Activated CD8-positive, alpha-beta memory T cell treated with anti-CD3 and anti-CD28 coated beads, Interleukin-2, amount 50 U/mL, for 4 hours (primary cell): Measurements from ENCODE around the gene EID2.

ENCODE experiments used
- DNase-seq: peaks from one replicate; pipeline ENCODE4 v3.0.0-alpha.2; 2020

Gene EID2, protein sequence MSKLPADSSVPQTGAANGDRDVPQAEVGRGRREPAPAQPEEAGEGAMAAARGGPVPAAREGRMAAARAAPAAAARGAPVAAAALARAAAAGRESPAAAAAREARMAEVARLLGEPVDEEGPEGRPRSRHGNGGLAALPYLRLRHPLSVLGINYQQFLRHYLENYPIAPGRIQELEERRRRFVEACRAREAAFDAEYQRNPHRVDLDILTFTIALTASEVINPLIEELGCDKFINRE

DNA sequence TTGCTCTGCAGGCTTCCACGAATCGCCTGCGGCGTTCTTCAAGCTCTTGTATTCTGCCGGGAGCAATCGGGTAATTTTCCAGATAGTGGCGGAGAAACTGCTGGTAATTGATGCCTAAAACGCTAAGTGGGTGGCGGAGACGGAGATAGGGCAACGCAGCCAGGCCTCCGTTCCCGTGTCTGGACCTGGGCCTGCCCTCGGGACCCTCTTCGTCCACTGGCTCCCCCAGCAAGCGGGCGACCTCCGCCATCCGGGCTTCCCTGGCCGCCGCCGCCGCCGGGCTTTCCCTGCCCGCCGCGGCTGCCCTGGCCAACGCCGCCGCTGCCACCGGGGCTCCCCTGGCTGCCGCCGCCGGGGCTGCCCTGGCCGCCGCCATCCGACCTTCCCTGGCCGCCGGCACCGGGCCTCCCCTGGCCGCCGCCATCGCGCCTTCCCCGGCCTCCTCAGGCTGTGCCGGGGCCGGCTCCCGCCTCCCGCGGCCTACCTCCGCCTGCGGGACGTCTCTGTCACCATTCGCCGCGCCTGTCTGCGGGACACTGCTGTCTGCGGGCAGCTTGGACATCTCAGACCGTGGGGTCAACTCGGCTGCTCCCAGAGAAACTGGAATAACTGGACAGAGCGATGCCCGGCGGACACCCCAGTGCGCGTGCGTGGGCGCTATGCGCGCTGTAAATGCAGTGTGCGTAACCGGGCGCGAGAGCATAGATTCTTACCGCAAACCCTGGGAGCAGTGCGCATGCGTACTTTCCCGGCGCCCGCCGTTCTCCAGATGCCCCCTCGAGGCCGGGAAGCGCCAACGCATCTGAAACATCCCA, at the start of gene EID2:
Gene EID2, minus strand, starts transcription at position 644 of the 815 bp plus-strand sequence. Its CDS starts 82 bp downstream, at position 562.
- DNase-seq: peak; percentile 92

DNA sequence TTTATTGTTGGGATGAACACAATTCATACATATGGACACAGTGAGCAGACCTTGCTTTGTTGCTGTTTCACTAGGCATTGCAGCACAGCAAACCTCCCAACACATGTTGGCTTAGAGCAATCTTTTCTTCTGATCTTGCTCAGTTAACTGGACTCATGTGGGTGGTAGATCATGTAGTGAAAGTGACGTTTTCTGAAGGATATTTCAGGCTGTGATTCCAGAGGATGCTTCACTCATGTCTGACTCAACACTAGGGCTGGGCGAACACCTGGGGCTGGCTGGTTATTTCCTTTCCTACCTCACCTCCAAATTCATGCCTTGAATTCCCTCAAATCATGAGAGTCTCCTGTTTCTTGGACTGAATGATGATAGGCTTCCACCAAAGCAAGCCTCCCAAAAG, 48.1 kb upstream of the EID2 start:
- no peak for DNase-seq

DNA sequence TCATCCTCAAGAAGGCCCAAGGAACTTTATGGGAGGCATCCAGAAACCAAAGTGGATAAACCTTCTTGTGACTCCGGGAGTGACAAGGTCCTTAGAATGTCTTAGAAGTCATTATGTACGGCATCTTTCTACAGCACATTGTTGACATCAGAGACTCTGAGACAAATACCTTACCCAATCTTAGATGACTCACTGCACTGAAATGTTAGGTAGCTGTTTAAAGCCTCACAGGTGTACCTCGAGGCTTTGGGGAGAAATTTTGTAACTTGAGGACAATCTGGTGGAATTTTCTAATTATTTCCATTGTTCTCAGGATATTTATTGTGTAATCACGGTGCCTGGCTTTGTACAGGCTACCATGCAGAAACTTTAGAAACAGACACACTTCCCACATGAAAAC, 47.5 kb upstream of the EID2 start:
- DNase-seq: no peak

DNA sequence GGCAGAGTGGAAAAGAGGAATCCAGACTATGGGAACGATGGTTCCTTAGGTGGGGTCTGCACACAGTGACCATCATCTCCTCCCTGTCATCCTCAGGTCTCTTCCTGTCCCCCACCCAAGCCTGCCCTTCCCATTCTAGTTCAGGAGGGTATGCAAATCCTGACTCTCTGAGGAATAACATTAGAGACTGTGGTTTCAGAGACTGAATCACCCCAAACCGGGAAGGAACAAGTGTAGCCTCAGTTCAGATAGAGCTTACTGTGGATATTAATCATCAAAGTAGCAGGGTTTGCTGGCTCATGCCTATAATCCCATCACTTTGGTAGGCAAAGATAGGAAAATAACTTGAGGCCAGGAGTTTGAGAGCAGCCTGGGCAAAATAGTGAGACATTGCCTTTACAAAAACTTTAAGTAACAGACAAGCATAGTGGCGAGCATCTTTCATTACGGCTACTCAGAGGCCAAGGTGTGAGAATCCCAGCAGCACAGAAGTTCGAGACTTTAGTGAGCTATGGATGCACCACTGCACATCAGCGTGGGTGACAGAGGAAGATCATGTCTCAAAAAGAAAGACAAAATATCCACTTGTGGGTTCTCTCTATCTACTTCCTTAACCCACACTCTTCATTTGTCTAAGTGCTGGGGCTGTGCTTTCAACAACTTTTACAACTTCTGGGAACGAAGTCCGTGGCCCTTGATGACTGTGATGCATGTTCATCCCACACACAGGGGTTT, 43.1 kb upstream of the EID2 start:
- no peak for DNase-seq

DNA sequence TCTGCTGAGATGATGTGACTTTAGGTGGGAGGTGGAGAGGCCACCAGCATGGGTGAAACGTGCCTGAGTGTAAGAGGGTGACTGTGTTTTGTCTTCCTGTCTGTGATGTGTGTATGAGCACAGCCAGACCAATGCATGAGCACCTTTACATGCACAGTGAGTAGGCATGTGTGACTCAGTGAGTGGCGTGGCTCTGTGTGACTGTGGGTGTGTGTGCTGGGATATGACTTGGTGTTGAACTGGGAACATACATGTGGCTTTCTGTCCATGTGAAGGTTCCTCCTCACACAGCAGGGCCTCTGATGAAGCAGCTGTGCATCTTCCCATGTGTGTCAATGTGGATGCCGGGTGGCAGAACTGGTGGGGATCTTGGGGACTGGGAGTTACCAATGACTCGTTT, 42.5 kb upstream of the EID2 start:
- no peak for DNase-seq

DNA sequence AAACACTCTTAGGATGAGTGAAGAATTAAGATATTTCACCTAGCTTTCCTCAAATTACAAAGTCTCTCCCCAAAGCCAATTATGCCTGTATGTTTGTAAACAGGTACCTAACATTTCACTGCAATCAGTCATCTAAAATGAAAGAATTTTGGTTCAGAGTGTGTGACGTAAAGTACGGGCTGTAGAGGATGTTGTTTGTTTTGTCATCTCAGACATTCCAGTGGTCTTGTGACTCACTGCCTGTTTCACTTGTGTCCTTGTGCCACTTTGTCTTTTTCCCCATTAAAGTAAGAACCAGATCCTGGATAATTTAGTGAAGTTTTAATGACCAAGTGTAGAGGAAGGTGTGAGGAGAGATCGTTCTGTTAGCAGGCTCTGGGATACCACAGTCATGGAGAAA, 28.6 kb upstream of the EID2 start:
- DNase-seq: no peak

DNA sequence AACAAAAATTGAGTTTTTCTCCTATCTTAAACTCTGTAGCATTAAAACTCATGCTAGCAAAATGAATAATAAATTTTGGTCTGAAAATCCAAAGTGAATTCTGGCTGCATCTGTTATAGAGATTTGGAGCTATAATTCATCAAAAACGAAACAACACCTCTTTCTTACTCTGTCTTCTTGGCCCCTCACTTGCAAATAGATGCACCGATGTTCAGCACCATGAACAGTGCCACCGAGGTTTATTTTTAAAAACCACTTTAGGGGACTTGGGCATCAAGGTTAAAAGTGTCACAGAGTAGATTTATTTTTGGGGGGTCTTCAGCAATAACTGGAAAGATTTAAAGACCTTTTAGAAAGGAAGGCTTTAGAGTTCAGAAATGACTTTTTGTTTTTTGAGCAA, 26.1 kb upstream of the EID2 start:
- DNase-seq: no peak

DNA sequence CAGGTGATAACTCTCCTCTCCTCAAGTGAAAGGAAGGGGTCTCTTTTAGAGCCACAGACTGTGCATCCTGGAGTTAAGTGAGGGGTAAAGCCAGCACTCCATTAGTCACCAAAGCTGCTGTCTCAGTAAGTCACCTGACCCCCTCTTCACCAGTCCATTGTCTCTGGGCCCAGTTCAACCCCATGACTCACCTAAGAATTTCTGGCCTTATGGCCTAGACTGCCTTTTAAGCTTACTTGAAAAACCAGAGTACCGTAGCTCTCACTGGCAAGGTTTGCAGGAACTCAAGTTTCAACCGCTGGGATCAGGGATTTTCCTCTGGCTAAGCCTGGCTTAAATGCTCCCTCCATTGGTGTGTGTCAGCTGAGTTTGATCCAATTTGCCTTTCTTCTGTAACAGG, 23.4 kb upstream of the EID2 start:
- no peak for DNase-seq

DNA sequence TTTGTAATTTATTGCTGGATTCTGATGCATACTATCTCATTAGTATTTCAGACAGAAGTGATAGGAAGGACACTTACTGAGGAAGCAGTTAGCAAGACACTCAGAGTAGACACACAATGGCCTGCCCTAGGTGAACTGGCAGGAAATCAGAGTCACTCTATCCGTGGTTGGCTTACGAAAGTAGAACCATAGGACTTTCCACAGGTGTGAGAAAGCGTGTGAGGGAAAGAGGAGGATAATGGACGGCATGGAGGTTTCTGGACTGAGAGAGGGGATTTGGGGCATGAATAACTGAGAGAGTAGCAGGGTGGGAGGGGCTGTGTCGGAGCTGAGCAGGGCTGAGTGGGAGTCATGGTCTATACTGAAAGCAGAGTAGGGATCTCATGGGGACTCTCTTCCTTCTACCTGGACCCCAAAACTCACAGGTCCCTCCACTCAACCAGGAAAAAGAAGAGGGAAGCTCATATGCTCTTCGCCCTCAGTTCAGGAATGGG, 18.7 kb upstream of the EID2 start:
- DNase-seq: no peak

DNA sequence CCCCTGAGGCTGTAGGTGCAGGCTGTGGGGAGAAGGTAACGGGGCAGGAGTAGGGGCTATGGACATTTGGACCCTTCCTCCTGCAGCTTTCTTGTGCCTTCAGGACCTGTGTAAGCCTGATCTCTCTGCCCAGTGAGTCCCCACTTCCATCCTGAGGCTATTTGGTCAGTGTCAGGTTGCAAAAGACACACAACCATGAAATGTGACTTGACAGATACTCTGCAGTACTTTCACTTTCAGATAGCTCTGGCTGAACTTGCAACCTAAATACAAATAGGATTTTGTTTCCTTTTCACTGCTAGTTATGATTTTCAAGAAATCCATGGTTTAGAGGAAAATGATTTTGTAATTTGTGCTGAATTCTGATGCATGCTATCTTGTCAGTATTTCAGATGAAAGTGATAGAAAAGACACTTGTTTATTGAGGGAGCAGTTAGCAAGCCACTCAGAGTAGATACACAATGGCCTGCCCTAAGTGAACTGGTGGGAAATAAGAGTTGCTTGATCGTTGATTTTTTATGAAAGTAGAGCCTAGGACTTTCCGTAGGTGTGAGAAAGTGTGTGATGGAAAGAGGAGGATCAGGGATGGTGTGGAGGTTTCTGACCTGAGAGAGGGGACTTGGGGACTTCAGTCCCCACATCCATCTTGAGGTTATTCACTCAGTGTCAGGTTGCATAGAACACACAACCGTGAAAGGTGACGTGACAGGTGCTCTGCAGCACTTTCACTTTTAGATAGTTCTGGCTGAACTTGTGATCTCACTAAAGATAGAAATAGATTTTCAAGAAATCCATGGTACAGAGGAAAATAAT, 18.1 kb upstream of the EID2 start:
- no peak for DNase-seq

DNA sequence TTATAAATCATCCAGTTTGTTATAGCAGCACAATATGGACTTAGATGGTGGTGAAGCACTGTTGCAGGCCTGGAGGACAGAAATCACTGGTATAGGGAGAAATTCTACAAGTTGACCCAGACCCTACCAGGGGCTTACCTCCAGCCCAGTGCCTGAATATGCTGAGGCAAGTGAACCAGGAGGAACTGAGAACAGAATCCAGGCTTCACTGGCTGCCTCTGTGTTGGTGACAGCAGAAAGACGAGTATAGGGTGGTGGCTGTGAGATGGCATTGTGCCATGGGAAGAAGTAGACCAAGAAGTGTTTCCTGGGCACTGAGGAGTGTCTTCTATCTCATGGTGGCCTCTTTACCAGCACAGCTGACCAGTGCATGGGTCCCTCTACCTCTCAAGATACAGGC, 15.9 kb upstream of the EID2 start:
- DNase-seq: no peak

DNA sequence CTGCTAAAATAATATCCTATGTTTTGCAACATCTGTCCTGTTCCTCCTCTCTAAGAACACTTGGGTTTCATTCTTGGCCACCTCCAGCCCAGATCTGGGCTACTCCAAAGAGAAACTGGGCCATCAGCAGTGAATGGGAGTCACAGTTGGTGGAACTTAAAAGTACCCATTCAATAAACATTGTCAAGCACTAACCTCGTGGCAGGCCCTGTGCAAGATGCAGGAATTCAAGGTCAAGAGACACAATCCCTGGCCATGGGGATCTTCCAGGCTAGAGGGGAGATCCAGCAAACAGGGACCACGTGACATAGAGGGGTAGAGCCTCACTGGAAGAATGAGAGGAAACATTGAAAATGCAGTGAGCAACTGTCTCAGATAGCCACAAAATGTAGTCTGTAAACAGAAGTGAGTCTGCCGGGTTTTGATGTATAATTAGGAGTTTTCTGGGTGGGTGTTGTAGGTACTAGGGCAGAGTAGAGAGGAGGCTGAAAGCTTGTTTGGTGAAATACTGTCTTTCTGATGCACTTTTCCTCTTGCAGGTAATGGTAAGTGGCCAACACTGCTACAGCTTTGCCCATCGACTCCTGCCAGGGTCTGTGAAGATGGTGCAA, 14.8 kb upstream of the EID2 start:
- DNase-seq: no peak

DNA sequence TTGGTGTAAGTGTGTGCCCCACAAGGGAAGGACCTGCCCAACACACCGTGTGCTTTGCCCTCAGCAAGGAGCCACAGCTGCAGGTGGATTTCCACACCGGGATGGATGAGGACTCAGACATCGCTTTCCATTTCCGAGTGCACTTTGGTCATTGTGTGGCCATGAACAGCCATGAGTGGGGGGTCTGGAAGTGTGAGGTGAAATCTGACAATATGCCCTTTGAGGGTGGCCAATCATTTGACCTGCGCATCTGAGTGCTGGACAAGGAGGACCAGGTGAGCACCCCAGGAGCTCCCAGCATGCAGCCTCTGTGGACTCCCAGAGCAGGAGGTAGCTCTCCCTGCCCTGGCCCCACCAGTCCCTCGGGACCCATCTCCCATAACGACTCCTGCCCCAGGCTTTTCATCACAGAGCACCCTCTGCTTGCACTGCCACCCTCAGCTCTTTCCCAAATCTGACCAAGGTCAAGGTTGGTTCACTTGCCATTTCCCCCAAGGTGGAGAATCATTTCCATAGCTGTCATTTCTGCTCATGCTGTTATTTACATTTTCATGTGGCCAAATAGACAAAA, 13.2 kb upstream of the EID2 start:
- no peak for DNase-seq

DNA sequence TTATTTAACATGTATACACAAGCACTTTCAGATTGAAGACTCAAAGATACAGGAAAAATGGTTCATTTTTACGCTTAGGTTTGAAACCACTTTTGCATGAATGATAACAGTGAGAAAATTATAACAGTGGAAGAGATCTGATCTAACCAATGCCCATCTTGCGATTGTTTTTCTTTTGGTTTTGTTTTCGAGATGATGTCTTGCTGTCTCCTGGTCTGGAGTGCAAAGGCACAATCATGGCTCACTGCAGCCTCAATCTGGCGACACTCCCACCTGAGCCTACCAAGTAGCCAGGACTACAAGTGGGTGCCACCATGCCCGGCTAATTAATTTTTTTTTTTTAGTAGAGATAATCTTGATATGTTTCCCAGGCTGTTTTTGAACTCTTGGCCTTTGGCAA, 10.2 kb upstream of the EID2 start:
- DNase-seq: no peak

DNA sequence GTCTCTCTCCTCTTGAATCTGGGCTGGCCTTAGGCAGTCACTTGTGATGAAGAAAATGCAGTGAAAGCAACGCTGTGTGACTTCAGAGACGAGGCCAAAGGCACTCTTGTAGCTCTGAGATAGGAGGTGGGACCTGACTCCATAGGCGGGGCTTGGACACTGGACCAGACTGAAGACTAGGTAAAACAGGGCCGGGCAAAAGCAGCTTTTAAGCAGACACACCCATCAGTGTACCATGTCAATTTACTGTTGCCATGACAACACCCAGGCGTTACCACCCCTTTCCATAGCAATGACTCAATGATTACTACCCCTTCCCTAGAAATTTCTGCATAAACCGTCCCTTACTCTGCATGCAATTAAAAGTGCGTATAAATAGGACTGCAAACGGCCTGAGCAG, 6.6 kb upstream of the EID2 start:
- DNase-seq: no peak

DNA sequence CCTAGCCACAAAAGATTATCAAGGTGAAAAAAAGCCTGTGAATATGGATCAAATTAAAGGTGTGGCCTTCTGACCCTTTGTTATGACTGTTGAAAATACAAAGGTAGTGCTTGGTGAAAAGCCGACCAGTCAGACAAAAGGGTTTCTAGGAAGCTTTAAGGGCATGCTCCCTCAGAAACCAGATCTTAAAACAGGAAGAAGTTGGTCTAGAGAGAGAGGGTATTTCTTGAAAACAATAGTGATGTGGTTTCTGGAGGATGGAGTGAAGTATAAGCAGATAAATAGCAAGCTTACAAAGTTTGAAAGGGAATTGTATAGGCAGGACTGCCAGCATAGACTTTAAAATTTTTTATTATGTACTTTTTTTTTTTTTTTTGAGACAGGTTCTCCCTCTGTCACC, 5.0 kb upstream of the EID2 start:
- no peak for DNase-seq

DNA sequence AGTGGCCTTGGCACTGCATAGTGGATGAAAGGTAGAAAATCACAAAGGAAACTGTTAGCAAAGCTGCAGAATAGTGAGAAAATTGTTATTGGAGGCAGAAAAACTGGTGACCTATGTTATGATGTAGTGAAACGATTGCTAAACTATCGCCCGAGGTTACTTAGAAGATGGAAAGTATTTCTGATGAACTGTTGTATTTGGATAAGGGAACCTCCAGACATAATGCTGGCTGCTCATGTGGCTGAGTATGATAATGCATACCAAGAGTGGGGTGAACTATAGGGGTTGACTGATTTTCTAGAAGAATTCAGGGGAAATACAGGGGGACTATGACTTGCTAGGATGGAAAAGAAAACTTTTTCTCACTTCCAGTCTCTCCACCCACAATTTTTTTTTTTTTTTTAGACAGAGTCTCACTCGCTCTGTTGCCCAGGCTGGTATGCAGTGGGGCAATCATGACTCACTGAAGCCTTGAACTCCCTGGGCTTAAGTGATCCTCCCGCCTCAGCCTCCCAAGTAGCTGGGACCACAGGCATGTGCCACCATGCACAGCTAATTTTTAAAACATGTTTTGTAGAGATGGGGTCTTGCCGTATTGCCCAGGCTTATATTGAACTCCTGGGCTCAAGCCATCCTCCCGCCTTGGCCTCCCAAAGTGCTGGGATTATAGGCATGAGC, 4.4 kb upstream of the EID2 start:
- DNase-seq: no peak

DNA sequence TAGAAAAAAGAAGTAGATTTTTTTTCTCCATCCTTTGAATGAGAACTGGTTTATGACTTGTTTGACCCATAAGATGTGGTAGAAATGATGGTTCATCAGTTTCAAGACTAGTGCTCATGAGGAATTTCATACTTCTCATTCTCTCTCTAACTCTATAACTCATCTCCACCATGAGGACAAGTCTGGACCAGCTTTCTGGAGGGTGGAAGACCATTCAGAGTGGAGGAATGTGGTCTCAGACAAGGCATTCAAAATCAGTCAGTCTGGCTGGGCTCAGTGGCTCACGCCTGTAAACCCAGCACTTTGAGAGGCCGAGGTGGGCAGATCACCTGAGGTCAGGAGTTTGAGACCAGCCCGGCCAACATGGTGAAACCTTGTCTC, 3.5 kb upstream of the EID2 start:
- DNase-seq: no peak

DNA sequence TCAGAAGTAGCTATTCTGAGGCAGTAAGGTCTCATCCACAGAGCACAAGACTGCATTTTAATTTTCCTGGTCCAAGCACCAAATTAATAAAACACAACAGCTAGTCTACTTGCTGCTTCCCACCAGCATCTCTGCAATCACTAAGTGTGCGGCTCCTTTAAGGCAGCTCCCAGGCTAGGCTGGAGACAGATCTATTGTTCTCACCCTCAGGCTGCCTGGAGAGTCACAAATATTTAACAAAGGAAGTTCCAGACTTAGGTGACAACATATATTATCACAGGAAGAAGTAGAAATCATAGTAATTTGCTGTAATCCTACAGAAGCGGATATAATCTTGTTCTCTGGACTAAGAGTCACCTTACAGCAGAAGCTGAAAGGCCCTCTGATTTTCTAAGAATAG, 2.2 kb upstream of the EID2 start:
- DNase-seq: no peak

DNA sequence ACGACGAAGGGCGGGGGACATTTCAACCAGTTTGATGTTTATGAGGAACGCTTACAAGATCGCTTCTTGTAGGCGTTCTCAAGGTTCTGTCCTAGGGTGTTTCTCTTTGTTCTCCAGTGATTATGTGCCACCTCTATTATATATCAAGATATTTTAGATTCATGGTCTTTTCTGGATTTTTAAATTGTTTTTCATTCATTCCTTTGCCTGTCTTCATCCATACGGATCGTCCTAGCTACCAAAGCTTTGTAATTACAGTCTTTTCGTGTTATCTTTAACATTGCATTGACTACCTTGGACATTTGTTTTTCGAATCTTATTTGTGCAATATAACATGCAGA, 342 bp upstream of the EID2 start:
- DNase-seq: no peak

DNA sequence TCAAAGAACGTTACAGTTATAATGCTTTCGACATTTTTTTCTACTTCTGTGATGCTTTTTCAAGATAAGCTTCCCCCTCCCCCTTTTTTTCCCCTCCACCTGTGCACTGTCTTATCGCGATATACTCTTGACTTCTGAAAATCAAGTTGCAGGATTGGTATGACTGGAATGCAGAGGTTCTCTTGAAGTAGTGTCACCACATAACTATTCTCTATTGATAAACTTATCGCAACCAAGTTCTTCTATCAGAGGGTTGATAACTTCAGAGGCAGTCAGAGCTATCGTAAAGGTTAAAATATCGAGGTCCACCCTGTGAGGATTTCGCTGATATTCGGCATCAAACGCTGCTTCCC, 820 bp downstream of the EID2 start:
- no peak for DNase-seq

DNA sequence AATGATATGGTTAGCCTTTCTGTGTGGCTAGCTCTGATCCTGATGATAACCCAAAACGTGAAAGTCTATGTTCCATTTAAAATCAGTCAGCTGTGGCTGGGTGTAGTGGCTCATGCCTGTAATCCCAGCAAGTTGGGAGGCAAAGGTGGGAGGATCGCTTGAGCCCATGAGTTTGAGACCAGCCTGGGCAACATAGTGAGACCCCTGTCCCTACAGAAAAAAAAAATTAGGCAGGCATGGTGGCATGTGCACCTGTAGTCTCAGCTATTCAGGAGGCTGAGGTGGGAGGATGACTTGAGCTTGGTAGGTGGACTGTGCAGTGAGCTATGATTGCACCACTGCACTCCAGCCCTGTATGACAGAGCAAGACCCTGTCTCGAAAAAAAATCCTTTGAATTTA, 6.2 kb downstream of the EID2 start:
- DNase-seq: no peak
